Hepatocyte (in vitro differentiated cells): Measurements from ENCODE around the gene S100A4.
"Not testable (repeated sequence)": the region's sequence is repeated elsewhere in the genome, so short reads cannot be mapped to it uniquely, and the experiment has no call there.

Experiments used
- EZH2 ChIP-seq: fragments of 200-600 bp; sonication (generic); IDR thresholded peaks from 2 replicates; pipeline ENCODE4 v1.6.1; 2016; ENCODE audit warnings: antibody characterized with exemption, mild to moderate bottlenecking, borderline replicate concordance
- TF ChIP-seq, protein P1 (sequence below): fragments of 200-600 bp; sonication (generic); IDR thresholded peaks from 2 replicates; pipeline ENCODE4 v1.5.1; 2016; ENCODE audit warnings: antibody characterized with exemption, mild to moderate bottlenecking; ENCODE audit not compliant: poor library complexity

DNA sequence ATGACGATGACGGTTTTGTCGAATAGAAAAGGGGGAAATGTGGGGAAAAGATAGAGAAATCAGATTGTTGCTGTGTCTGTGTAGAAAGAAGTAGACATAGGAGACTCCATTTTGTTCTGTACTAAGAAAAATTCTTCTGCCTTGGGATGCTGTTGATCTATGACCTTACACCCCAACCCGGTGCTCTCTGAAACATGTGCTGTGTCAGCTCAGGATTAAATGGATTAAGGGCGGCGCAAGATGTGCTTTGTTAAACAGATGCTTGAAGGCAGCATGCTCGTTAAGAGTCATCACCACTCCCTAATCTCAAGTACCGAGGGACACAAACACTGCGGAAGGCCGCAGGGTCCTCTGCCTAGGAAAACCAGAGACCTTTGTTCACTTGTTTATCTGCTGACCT is 29.9 kb upstream of the S100A4 start:
- TF ChIP-seq, protein P1, sequence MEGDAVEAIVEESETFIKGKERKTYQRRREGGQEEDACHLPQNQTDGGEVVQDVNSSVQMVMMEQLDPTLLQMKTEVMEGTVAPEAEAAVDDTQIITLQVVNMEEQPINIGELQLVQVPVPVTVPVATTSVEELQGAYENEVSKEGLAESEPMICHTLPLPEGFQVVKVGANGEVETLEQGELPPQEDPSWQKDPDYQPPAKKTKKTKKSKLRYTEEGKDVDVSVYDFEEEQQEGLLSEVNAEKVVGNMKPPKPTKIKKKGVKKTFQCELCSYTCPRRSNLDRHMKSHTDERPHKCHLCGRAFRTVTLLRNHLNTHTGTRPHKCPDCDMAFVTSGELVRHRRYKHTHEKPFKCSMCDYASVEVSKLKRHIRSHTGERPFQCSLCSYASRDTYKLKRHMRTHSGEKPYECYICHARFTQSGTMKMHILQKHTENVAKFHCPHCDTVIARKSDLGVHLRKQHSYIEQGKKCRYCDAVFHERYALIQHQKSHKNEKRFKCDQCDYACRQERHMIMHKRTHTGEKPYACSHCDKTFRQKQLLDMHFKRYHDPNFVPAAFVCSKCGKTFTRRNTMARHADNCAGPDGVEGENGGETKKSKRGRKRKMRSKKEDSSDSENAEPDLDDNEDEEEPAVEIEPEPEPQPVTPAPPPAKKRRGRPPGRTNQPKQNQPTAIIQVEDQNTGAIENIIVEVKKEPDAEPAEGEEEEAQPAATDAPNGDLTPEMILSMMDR = not testable (repeated sequence)
- not testable (repeated sequence) for TF ChIP-seq EZH2
